ENCODE results near the gene OS9.
"Not testable (repeated sequence)": the region's sequence is repeated elsewhere in the genome, so short reads cannot be mapped to it uniquely, and the experiment has no call there.

OS9 gene

DNA sequence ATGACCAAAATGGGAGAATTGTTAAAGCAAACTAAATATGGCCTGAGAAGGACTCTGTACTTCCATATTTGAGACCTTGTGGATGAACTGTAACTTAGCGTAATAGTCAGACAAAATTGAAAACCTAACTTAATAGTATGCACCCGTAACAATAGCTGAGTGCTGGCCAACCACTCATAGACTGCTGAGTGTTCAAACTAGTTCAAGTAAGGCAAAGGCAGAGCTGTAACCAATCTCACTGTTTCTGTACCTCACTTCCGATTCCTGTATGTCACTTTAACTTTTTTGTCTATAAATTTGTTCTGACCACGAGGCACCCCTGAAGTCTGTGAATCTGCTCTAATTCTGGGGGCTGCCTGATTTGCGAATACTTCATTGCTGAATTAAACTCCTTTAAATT is 27.0 kb upstream of the OS9 start:
- H3K27ac ChIP-seq (ENCODE audit: low read depth, low read length) = no peak overlapping the region
- no peaks in the 10 kb centered on the region for H3K27me3 ChIP-seq (ENCODE audit: control insufficient read depth in 1 of 2, insufficient read depth in 2 of 2, low read length in 2 of 2)
- no peaks in the 10 kb centered on the region for H3K36me3 ChIP-seq (ENCODE audit: insufficient read depth, low read length)
- no peaks in the 10 kb centered on the region for H3K4me1 ChIP-seq (ENCODE audit: insufficient read depth, low read length)
- no peaks in the 10 kb centered on the region for H3K9me3 ChIP-seq (ENCODE audit: low read length)
- H3K9ac ChIP-seq (ENCODE audit: low read length) = no peak overlapping the region
- no peak overlapping the region for H3K4me3 ChIP-seq (ENCODE audit: low read depth in 1 of 2, low read length in 2 of 2)

DNA sequence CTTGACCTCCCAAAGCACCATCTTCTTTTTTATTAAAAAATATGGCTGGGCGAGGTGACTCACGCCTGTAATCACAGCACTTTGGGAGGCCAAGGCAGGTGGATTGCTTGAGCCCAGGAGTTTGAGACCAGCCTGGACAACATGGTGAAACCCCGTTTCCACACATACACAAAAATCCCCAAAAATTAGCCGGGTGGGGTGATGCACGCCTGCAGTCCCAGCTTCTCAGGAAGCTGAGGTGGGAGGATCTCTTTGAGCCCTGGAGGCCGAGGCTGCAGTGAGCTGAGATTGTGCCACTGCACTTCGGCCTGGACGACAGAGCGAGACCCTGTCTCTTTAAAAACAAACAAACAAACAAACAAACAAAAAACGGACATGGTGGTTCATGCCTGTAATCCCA is 24.2 kb upstream of the OS9 start:
- H3K36me3 ChIP-seq (ENCODE audit: insufficient read depth, low read length); H3K4me3 ChIP-seq (ENCODE audit: low read depth in 1 of 2, low read length in 2 of 2); H3K27me3 ChIP-seq (ENCODE audit: control insufficient read depth in 1 of 2, insufficient read depth in 2 of 2, low read length in 2 of 2); H3K9me3 ChIP-seq (ENCODE audit: low read length); H3K27ac ChIP-seq (ENCODE audit: low read depth, low read length); H3K4me1 ChIP-seq (ENCODE audit: insufficient read depth, low read length); H3K9ac ChIP-seq (ENCODE audit: low read length): not testable (repeated sequence)

DNA sequence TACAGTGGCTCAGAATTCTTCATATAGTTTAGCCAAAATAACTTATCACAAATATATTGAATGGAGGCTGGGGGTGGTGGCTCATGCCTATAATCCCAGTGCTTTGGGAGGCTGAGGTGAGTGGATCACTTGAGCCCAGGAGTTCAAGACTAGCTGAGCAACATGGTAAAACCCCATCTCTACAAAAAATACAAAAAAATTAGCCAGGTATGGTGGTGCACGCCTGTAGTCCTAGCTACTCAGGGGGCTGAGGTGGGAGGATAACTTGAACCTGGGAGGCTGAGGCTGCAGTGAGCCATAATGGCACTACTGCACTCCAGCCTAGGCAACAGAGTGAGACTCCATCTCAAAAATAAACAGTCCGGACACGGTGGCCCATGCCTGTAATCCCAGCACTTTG is 22.1 kb upstream of the OS9 start:
- H3K4me3 ChIP-seq (ENCODE audit: low read depth in 1 of 2, low read length in 2 of 2); H3K9me3 ChIP-seq (ENCODE audit: low read length); H3K27me3 ChIP-seq (ENCODE audit: control insufficient read depth in 1 of 2, insufficient read depth in 2 of 2, low read length in 2 of 2); H3K9ac ChIP-seq (ENCODE audit: low read length); H3K36me3 ChIP-seq (ENCODE audit: insufficient read depth, low read length); H3K4me1 ChIP-seq (ENCODE audit: insufficient read depth, low read length); H3K27ac ChIP-seq (ENCODE audit: low read depth, low read length): not testable (repeated sequence)

DNA sequence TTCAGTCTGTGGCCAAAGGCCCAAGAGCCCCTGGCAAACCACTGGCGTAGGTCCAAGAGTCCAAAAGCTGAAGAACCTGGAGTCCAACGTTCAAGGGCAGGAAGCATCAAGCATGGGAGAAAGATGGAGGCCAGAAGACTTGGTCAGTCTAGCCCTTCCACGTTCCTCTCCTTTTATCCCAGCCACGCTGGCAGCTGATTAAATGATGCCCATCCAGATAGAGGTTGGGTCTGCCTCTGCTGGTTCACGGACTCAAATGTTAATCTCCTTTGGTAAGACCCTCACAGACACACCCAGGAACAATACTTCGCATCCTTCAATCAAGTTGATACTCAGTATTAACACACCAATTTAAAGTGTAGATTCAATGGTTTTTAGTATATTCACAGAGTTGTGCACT is 21.1 kb upstream of the OS9 start:
- Histone ChIP-seq H3K27ac (ENCODE audit: low read depth, low read length) (no peak overlapping the region), H3K36me3 (ENCODE audit: insufficient read depth, low read length) (no peaks in the 10 kb centered on the region), H3K9ac (ENCODE audit: low read length) (no peak overlapping the region), H3K4me3 (ENCODE audit: low read depth in 1 of 2, low read length in 2 of 2) (no peak overlapping the region), H3K9me3 (ENCODE audit: low read length) (no peaks in the 10 kb centered on the region), H3K27me3 (ENCODE audit: control insufficient read depth in 1 of 2, insufficient read depth in 2 of 2, low read length in 2 of 2) (no peaks in the 10 kb centered on the region), H3K4me1 (ENCODE audit: insufficient read depth, low read length) (no peaks in the 10 kb centered on the region)

DNA sequence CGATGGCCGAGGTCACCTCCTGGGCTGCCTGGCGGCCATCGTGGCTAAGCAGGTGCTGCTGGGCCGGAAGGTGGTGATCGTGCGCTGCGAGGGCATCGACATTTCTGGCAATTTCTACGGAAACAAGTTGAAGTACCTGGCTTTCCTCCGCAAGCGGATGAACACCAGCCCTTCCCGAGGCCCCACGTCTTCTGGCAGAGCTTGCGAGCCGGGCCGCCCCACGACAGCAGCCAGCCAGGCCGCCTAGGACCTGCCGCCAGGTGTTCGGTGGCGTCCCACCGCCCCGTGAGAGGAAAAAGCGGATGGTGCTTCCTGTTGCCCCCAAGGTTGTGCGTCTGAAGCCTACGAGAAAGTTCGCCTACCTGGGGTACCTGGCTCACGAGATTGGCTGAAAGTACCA is 19.2 kb upstream of the OS9 start:
- no peak overlapping the region for H3K27ac ChIP-seq (ENCODE audit: low read depth, low read length)
- no peaks in the 10 kb centered on the region for H3K27me3 ChIP-seq (ENCODE audit: control insufficient read depth in 1 of 2, insufficient read depth in 2 of 2, low read length in 2 of 2)
- no peaks in the 10 kb centered on the region for H3K9me3 ChIP-seq (ENCODE audit: low read length)
- no peaks in the 10 kb centered on the region for H3K36me3 ChIP-seq (ENCODE audit: insufficient read depth, low read length)
- no peak overlapping the region for H3K9ac ChIP-seq (ENCODE audit: low read length)
- H3K4me1 ChIP-seq (ENCODE audit: insufficient read depth, low read length) = no peaks in the 10 kb centered on the region
- H3K4me3 ChIP-seq (ENCODE audit: low read depth in 1 of 2, low read length in 2 of 2) = no peak overlapping the region

DNA sequence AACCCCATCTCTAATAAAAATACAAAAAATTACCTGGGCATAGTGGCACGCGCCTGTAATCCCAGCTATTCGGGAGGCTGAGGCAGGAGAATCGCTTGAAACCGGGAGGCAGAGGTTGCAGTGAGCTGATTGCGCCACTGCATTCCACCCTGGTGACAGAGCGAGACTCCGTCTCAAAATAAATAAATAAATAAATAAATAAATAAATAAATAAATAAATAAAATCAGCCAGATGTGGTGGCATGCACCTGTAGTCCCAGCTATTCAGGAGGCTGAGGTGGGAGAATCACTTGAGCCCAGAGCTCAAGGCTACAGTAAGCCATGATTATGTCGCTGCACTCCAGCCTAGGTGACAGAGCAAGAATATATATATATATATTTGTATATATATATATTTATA is 16.0 kb upstream of the OS9 start:
- not testable (repeated sequence) for H3K4me1 ChIP-seq (ENCODE audit: insufficient read depth, low read length); H3K4me3 ChIP-seq (ENCODE audit: low read depth in 1 of 2, low read length in 2 of 2); H3K36me3 ChIP-seq (ENCODE audit: insufficient read depth, low read length); H3K27me3 ChIP-seq (ENCODE audit: control insufficient read depth in 1 of 2, insufficient read depth in 2 of 2, low read length in 2 of 2); H3K9me3 ChIP-seq (ENCODE audit: low read length); H3K27ac ChIP-seq (ENCODE audit: low read depth, low read length); H3K9ac ChIP-seq (ENCODE audit: low read length)

DNA sequence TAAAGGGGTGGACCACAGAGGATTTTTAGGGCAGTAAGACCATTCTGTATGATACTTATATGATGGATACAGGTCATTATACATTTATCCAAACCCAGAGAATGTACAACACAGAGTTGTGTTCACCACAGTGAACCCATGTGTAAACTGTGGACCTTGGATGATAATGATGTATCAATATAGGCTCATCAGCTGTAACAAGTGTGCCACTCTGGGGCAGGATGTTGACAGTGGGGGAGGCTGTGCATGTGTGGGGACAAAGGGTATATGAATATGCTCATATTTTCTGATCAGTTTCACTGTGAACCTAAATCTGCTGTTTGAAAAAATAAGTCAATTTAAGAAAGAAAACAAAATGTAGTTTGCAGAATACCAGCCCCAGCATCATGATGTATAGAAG is 14.2 kb upstream of the OS9 start:
- Histone ChIP-seq H3K27ac (ENCODE audit: low read depth, low read length) (no peak overlapping the region), H3K36me3 (ENCODE audit: insufficient read depth, low read length) (no peaks in the 10 kb centered on the region), H3K4me3 (ENCODE audit: low read depth in 1 of 2, low read length in 2 of 2) (no peak overlapping the region), H3K9me3 (ENCODE audit: low read length) (no peaks in the 10 kb centered on the region), H3K9ac (ENCODE audit: low read length) (no peak overlapping the region), H3K27me3 (ENCODE audit: control insufficient read depth in 1 of 2, insufficient read depth in 2 of 2, low read length in 2 of 2) (no peaks in the 10 kb centered on the region), H3K4me1 (ENCODE audit: insufficient read depth, low read length) (no peaks in the 10 kb centered on the region)

DNA sequence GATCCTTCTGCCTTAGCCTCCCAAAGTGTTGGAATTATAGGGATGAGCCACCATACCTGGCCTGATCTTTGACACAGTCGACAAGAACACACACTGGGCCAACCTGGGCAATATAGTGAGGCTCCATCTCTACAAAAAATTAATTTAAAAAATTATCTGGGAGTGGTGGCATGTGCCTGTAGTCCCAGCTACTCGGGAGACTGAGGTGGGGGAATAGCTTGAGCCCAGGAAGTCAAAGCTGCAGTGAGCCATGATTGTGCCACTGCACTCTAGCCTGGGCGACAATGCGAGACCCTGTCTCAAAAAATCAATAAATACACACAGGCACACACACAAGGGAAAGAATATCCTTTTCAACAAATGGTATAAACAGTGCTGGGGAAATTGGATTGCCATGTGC is 6.1 kb upstream of the OS9 start:
- Histone ChIP-seq H3K27me3 (ENCODE audit: control insufficient read depth in 1 of 2, insufficient read depth in 2 of 2, low read length in 2 of 2) (no peaks in the 10 kb centered on the region), H3K9me3 (ENCODE audit: low read length) (no peaks in the 10 kb centered on the region), H3K36me3 (ENCODE audit: insufficient read depth, low read length) (no peaks in the 10 kb centered on the region), H3K9ac (ENCODE audit: low read length) (no peak overlapping the region), H3K4me3 (ENCODE audit: low read depth in 1 of 2, low read length in 2 of 2) (no peak overlapping the region), H3K4me1 (ENCODE audit: insufficient read depth, low read length) (no peaks in the 10 kb centered on the region), H3K27ac (ENCODE audit: low read depth, low read length) (no peak overlapping the region)

DNA sequence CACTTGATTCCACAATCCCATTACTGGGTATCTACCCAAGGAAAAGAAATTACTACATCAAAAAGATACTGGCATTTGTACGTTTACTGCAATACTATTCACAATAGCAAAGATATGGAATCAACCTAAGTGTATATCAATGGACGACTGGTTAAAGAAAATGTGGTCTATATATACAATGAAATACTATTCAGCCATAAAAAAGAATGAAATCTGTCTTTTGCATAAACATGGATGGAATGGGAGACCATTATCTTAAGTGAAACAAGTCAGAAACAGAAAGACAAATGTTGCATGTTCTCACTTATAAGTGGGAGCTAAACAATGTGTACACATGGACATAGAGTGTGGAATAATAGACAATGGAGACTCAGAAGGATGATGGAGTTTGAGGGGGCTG is 5.0 kb upstream of the OS9 start:
- Histone ChIP-seq H3K27me3 (ENCODE audit: control insufficient read depth in 1 of 2, insufficient read depth in 2 of 2, low read length in 2 of 2) (no peaks in the 10 kb centered on the region), H3K9me3 (ENCODE audit: low read length) (no peaks in the 10 kb centered on the region), H3K27ac (ENCODE audit: low read depth, low read length) (no peak overlapping the region), H3K36me3 (ENCODE audit: insufficient read depth, low read length) (no peaks in the 10 kb centered on the region), H3K4me3 (ENCODE audit: low read depth in 1 of 2, low read length in 2 of 2) (no peak overlapping the region), H3K4me1 (ENCODE audit: insufficient read depth, low read length) (peaks cover 3% of the 10 kb centered on the region), H3K9ac (ENCODE audit: low read length) (no peak overlapping the region)

DNA sequence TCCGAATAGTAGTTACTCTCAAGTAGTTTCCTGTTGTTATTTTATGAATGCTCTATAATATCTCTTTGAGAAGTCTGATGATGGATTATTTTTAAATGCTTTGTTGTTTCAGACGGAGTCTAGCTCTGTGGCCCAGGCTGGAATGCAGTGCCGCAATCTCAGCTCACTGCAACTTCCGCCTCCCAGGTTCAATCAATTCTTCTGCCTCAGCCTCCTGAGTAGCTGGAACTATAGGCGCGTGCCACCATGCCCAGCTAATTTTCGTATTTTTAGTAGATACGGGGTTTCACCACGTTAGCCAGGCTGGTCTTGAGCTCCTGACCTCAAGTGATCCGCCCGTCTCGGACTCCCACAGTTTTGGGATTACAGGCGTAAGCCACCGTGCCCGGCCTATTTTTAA is 1.4 kb upstream of the OS9 start:
- peaks cover 11% of the 10 kb centered on the region for H3K4me1 ChIP-seq (ENCODE audit: insufficient read depth, low read length)
- H3K27ac ChIP-seq (ENCODE audit: low read depth, low read length) = no peak overlapping the region
- H3K27me3 ChIP-seq (ENCODE audit: control insufficient read depth in 1 of 2, insufficient read depth in 2 of 2, low read length in 2 of 2) = no peaks in the 10 kb centered on the region
- H3K9me3 ChIP-seq (ENCODE audit: low read length) = no peaks in the 10 kb centered on the region
- H3K36me3 ChIP-seq (ENCODE audit: insufficient read depth, low read length) = peaks cover 17% of the 10 kb centered on the region
- H3K9ac ChIP-seq (ENCODE audit: low read length) = no peak overlapping the region
- no peak overlapping the region for H3K4me3 ChIP-seq (ENCODE audit: low read depth in 1 of 2, low read length in 2 of 2)

DNA sequence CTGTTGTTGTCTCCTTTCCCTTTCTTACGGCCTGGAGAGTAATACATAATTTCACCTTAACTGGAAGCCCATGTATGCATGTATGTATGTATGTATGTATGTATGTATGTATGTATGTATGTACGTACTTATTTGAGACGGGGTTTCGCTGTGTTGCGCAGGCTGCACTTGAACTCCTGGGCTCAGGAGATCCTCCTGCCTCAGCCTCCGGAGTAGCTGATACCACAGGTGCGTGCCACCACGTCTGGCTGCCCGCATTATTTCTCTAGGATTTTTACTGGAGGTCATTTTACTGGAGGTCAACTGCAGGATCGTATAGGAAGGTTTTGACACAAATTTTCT is 644 bp upstream of the OS9 start:
- H3K9ac ChIP-seq (ENCODE audit: low read length) = no peak overlapping the region
- peak overlapping the region in 1 of 2 donors; percentile 57 for H3K4me3 ChIP-seq (ENCODE audit: low read depth in 1 of 2, low read length in 2 of 2)
- H3K36me3 ChIP-seq (ENCODE audit: insufficient read depth, low read length) = peaks cover 25% of the 10 kb centered on the region
- peaks cover 11% of the 10 kb centered on the region for H3K4me1 ChIP-seq (ENCODE audit: insufficient read depth, low read length)
- H3K27me3 ChIP-seq (ENCODE audit: control insufficient read depth in 1 of 2, insufficient read depth in 2 of 2, low read length in 2 of 2) = no peaks in the 10 kb centered on the region
- no peak overlapping the region for H3K27ac ChIP-seq (ENCODE audit: low read depth, low read length)
- H3K9me3 ChIP-seq (ENCODE audit: low read length) = no peaks in the 10 kb centered on the region

DNA sequence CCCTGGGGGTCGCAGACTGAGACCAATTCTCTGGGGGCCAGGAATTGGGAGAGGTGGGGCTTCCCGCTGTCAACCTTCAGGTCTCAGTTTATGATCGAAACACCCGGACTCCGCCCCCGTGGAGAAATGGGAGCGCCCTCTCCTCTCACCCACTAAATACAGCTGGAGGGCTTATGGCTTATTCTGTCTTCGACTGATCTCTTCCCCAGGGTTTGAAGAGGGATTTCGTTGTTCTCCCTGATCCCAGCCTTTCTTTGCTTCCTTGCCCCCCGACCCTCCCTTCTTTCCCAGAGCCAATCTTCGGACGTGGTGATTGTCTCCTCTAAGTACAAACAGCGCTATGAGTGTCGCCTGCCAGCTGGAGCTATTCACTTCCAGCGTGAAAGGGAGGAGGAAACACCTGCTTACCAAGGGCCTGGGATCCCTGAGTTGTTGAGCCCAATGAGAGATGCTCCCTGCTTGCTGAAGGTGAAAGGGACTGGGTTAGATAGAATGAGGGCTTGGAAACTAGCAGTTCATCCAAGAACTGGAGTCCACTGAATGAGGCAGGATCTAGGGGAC is 607 bp downstream of the OS9 start:
- Histone ChIP-seq H3K9me3 (ENCODE audit: low read length) (no peaks in the 10 kb centered on the region), H3K27me3 (ENCODE audit: control insufficient read depth in 1 of 2, insufficient read depth in 2 of 2, low read length in 2 of 2) (no peaks in the 10 kb centered on the region), H3K4me1 (ENCODE audit: insufficient read depth, low read length) (peaks cover 11% of the 10 kb centered on the region), H3K4me3 (ENCODE audit: low read depth in 1 of 2, low read length in 2 of 2) (peak overlapping the region; percentile 92 to 97), H3K27ac (ENCODE audit: low read depth, low read length) (peak overlapping the region; percentile 62), H3K9ac (ENCODE audit: low read length) (peak overlapping the region; percentile 90), H3K36me3 (ENCODE audit: insufficient read depth, low read length) (peaks cover 29% of the 10 kb centered on the region)
